Body of pancreas (tissue), 4 donors: Measurements from ENCODE around the gene TLCD3B.

Experiments used
- CTCF ChIP-seq, 7 experiments: fragments of 450-650 bp in 4 of 7; fragments of 200-600 bp in 3 of 7; sonication (generic) in 3 of 7; IDR thresholded peaks; one replicate each; pipeline ENCODE4 v1.5.1; 2016 to 2019; ENCODE audit warnings: antibody characterized with exemption in 7 of 7
- POLR2A ChIP-seq, 3 donors: fragments of 450-650 bp; IDR thresholded peaks; one replicate each; pipeline ENCODE4 v1.6.1; 2016; ENCODE audit warnings: antibody characterized with exemption in 3 of 3, mild to moderate bottlenecking in 2 of 3

GRCh38 chr16:29993191-29993902 lies 37.7 kb downstream of the TLCD3B start:
- TF ChIP-seq CTCF (IDR thresholded peaks at IDR 0.05) (no peak), POLR2A (IDR thresholded peaks at IDR 0.05) (no peak)
